Kidney tubule cell (primary cell): ENCODE results near the gene ZNF415.
A peak's percentile ranks its signal among the peaks of the same experiment; 100 is the strongest.
"Not testable (repeated sequence)": the region's sequence is repeated elsewhere in the genome, so short reads cannot be mapped to it uniquely, and the experiment has no call there.

Experiments
- DNase-seq: peaks from one replicate; pipeline ENCODE4 v3.0.0-alpha.2; 2018; ENCODE audit warnings: low spot score

Gene ZNF415

GRCh38 chr19:53102756-53103233 is 29.9 kb downstream of the ZNF415 start:
- DNase-seq, result peak; percentile 61

- DNase-seq, result peak; percentile 2
These were observed 30.4 kb downstream of the ZNF415 start for GRCh38 chr19:53102206-53102755.

- peak; percentile 49 for DNase-seq
These were observed 31.2 kb downstream of the ZNF415 start for GRCh38 chr19:53101518-53101917.

GRCh38 chr19:53098570-53098969 is 34.1 kb downstream of the ZNF415 start:
- DNase-seq, result not testable (repeated sequence)

GRCh38 chr19:53096982-53097690 is 35.6 kb downstream of the ZNF415 start:
- not testable (repeated sequence) for DNase-seq

- DNase-seq, result not testable (repeated sequence)
These were observed 36.1 kb downstream of the ZNF415 start for GRCh38 chr19:53096579-53096978.

- DNase-seq, result no peak
These were observed 37.7 kb downstream of the ZNF415 start for GRCh38 chr19:53094754-53095575.

- no peak for DNase-seq
These were observed 40.0 kb downstream of the ZNF415 start for GRCh38 chr19:53092723-53093122.

- no peak for DNase-seq
These were observed 41.1 kb downstream of the ZNF415 start for GRCh38 chr19:53091413-53092254.

- no peak for DNase-seq
These were observed 44.6 kb downstream of the ZNF415 start for GRCh38 chr19:53088091-53088490.

- no peak for DNase-seq
These were observed 45.8 kb downstream of the ZNF415 start for GRCh38 chr19:53086949-53087348.

GRCh38 chr19:53085496-53085895 is 47.2 kb downstream of the ZNF415 start:
- no peak for DNase-seq

- no peak for DNase-seq
These were observed 49.8 kb downstream of the ZNF415 start for GRCh38 chr19:53082929-53083328.

- DNase-seq, result no peak
These were observed 53.3 kb downstream of the ZNF415 start for GRCh38 chr19:53079313-53079924.

GRCh38 chr19:53078668-53079067 is 54.0 kb downstream of the ZNF415 start:
- DNase-seq, result no peak

GRCh38 chr19:53076984-53077383 is 55.7 kb downstream of the ZNF415 start:
- peak; percentile 39 for DNase-seq

GRCh38 chr19:53068834-53069233 is 63.9 kb downstream of the ZNF415 start:
- no peak for DNase-seq

- no peak for DNase-seq
These were observed 64.5 kb downstream of the ZNF415 start for GRCh38 chr19:53068199-53068598.

GRCh38 chr19:53057904-53058580 is 74.7 kb downstream of the ZNF415 start:
- DNase-seq, result peak; percentile 67
